HG03520 (cell line): Measurements from ENCODE around the gene INHBC.
A peak's percentile ranks its signal among the peaks of the same experiment; 100 is the strongest.

Experiments
- ATAC-seq: cut with Tn5 transposase; IDR thresholded peaks from one replicate; pipeline ENCODE4 v1.9.1; 2021; ENCODE audit warnings: mild to moderate bottlenecking, moderate library complexity; ENCODE audit not compliant: unreplicated experiment

Gene INHBC

DNA sequence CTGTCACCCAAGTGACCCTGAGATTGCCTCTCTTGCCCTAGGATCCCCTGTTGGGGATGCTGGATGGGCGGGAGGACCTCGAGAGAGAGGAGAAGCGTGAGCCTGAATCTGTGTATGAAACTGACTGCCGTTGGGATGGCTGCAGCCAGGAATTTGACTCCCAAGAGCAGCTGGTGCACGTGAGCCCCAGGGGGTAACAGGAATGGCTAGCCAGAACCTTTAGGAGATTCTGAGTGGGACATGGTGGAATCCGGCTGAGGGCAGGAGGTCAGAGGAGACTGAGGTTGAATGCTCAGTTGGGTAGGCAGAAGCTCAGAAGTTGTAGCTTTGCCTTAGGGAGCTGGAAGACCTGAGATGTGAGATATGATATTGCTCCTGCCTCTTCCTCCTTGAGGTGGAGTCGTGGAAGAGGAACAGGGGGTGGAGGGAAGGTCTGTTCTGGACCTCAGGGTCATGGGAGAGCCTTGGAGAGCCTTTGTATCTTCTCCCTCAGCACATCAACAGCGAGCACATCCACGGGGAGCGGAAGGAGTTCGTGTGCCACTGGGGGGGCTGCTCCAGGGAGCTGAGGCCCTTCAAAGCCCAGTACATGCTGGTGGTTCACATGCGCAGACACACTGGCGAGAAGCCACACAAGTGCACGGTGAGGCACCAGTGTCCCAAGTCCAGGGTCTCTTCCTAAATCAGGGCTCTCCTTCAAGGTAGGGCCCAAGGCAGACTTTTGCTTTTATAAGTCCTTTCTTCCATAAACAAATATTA is 31.3 kb downstream of the INHBC start:
- ATAC-seq = no peak

GRCh38 chr12:57467212-57467874 is 32.8 kb downstream of the INHBC start:
- ATAC-seq = no peak

GRCh38 chr12:57467915-57468314 is 33.3 kb downstream of the INHBC start:
- ATAC-seq = no peak

DNA sequence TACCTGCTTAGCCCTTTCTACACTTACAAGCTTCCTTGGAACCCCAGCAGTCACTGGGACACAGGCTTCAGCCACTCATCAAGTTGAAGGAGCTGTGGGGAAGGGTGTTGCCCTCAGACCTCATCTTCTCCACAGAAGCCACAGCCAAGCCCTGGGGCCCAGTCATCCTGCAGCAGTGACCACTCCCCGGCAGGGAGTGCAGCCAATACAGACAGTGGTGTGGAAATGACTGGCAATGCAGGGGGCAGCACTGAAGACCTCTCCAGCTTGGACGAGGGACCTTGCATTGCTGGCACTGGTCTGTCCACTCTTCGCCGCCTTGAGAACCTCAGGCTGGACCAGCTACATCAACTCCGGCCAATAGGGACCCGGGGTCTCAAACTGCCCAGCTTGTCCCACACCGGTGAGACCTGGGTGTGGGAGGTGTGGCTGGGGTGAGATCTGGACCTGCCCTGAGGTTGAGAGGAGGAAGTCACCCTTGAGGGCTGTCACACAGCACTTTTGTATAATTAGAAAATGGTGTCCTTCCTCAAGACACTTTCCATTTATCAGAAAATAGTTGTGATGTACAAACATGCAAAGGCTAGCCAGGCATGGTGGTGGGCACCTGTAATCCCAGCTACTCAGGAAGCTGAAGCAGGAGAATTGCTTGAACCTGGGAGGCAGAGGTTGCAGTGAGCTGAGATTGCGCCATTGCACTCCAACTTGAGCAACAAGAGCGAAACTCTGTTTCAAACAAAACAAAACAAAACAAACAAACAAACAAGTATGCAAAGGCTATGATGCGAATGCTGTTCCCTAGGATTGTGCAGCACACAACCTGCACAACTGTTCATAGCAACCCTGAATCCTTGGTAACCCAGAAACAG is 34.9 kb downstream of the INHBC start:
- no peak for ATAC-seq

- no peak for ATAC-seq
Measured at GRCh38 chr12:57470286-57470969, 35.8 kb downstream of the INHBC start.

DNA sequence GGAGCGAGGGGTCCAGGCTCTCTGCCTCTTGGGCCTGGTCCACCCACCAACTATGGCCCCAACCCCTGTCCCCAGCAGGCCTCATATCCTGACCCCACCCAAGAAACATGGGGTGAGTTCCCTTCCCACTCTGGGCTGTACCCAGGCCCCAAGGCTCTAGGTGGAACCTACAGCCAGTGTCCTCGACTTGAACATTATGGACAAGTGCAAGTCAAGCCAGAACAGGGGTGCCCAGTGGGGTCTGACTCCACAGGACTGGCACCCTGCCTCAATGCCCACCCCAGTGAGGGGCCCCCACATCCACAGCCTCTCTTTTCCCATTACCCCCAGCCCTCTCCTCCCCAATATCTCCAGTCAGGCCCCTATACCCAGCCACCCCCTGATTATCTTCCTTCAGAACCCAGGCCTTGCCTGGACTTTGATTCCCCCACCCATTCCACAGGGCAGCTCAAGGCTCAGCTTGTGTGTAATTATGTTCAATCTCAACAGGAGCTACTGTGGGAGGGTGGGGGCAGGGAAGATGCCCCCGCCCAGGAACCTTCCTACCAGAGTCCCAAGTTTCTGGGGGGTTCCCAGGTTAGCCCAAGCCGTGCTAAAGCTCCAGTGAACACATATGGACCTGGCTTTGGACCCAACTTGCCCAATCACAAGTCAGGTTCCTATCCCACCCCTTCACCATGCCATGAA is 36.5 kb downstream of the INHBC start:
- ATAC-seq = no peak

DNA sequence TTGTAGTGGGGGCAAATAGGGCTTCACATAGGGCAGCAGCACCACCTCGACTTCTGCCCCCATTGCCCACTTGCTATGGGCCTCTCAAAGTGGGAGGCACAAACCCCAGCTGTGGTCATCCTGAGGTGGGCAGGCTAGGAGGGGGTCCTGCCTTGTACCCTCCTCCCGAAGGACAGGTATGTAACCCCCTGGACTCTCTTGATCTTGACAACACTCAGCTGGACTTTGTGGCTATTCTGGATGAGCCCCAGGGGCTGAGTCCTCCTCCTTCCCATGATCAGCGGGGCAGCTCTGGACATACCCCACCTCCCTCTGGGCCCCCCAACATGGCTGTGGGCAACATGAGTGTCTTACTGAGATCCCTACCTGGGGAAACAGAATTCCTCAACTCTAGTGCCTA is 37.1 kb downstream of the INHBC start:
- ATAC-seq = no peak

GRCh38 chr12:57472391-57472790 is 37.8 kb downstream of the INHBC start:
- no peak for ATAC-seq

DNA sequence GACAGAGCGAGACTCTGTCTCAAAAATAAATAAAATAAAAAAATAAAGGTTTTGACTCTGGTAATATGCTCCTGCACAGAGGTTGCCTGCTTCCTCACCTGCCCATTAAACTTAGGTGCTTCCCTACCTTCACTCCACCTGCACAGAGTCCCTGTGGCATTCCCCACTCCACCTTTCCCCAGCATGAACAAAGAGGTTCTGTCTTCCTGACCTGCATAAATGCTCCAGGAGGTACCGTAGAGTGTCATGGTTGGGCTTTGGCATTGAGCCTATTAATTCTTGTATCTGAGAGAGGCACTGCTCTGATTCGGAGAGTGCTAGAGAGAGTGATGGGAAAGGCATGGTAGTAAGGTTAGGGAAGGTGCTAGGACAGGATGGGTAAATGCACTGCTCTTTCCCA is 38.8 kb downstream of the INHBC start:
- ATAC-seq = no peak

GRCh38 chr12:57473886-57474285 is 39.3 kb downstream of the INHBC start:
- no peak for ATAC-seq

DNA sequence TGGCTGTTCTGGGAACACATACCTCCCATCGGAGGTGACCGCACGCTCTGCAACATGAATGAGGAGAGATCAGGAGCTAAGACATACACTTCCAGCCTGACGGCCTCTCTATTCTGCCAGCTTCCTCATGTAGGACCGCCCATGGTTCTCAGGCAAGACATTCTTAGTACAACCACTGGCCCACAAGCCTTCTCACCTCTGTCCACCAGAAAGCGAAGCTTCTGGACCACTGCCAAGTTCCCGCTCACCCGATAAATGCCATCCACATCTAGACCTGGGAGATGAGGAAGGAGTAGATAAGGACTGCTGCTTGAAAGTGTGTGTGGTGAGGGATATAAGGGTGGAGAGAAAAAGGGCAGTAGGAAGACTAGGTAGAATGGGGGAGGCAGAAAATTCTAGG is 39.8 kb downstream of the INHBC start:
- ATAC-seq = no peak

DNA sequence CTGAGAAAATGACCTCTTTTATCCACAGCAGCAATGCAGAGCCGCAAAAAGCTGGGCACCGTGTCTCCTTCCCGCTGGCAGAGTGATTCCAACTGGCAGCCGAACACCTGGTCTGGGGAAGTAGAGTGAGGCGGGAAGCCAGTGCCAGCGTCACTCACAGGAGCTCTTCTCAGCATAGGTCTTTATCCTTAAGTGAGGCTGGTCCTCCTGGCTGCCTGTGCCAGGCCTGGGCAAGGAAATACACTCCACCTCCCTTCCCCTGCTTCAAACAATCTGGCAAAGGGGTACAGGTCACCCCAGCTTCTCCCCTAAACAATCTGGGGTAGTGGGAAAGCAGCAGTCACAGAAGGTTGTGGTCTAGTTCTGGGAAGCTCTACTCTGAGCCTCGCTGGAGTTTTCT is 40.3 kb downstream of the INHBC start:
- ATAC-seq = no peak

GRCh38 chr12:57475271-57476161 is 40.9 kb downstream of the INHBC start:
- ATAC-seq = no peak

- ATAC-seq = peak; percentile 33
Measured at GRCh38 chr12:57476162-57476992, 41.8 kb downstream of the INHBC start.

GRCh38 chr12:57476993-57477709 is 42.6 kb downstream of the INHBC start:
- ATAC-seq = no peak

GRCh38 chr12:57477710-57478681 is 43.4 kb downstream of the INHBC start:
- no peak for ATAC-seq

DNA sequence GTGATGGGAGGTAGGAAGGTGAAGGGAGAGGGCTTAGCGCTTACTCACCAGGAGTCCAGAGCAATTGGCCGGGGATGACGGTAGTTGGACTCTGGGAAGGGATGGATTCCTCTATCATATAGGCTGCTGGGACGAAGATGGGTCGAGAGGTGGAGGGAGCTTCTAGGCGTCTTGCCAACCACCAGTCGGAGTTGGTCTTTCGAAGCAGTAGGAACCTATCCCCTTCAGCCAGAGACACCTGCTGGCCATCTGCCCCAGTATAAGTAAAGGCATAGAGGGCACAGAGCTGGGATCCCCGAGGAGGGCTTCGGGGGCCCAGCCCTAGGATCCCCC is 44.4 kb downstream of the INHBC start:
- no peak for ATAC-seq
